Coronary artery (tissue), 2 donors: ENCODE data around the gene ERLIN1.
A peak's percentile ranks its signal among the peaks of the same experiment; 100 is the strongest.

ENCODE experiments used
- DNase-seq: peaks from one replicate; pipeline ENCODE4 v3.0.0-alpha.2; 2017; ENCODE audit warnings: low spot score
- H3K27ac ChIP-seq, 2 donors: fragments of 200-600 bp; sonication (generic); one replicate each; pipeline ENCODE4 v1.5.1; 2016 to 2019
- H3K4me3 ChIP-seq: fragments of 200-600 bp; sonication (generic); 2 replicates; pipeline ENCODE4 v1.5.1; 2016; ENCODE audit warnings: mild to moderate bottlenecking, moderate library complexity
- TF ChIP-seq, protein P1 (sequence below): fragments of 200-600 bp; sonication (generic); IDR thresholded peaks from one replicate; pipeline ENCODE4 v1.5.1; 2019; ENCODE audit warnings: antibody characterized with exemption

ERLIN1 gene

DNA sequence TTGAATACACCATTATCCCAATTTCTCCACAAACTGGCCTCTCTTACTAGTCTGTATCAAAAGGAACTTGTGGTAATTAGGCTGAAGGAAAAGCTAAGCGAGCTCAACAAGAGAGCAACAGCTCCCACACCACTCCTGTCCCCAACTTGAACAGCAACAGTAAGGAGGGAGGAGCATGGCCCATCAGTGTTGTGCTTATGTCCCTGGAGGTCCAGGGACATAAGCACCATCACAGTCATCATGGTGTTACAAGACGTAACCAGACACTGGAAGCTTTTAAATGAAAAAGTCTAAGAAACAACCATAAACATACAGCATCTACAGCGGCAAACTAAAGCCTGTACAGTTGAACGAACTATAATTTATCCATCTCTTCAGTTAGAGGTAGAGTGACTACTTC is 989 bp downstream of the ERLIN1 start:
- Histone ChIP-seq H3K27ac (peak overlapping the region in 1 of 2 donors; percentile 86), H3K4me3 (peak overlapping the region; percentile 97)
- TF ChIP-seq, protein P1, sequence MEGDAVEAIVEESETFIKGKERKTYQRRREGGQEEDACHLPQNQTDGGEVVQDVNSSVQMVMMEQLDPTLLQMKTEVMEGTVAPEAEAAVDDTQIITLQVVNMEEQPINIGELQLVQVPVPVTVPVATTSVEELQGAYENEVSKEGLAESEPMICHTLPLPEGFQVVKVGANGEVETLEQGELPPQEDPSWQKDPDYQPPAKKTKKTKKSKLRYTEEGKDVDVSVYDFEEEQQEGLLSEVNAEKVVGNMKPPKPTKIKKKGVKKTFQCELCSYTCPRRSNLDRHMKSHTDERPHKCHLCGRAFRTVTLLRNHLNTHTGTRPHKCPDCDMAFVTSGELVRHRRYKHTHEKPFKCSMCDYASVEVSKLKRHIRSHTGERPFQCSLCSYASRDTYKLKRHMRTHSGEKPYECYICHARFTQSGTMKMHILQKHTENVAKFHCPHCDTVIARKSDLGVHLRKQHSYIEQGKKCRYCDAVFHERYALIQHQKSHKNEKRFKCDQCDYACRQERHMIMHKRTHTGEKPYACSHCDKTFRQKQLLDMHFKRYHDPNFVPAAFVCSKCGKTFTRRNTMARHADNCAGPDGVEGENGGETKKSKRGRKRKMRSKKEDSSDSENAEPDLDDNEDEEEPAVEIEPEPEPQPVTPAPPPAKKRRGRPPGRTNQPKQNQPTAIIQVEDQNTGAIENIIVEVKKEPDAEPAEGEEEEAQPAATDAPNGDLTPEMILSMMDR: no peak
- no peak for DNase-seq

DNA sequence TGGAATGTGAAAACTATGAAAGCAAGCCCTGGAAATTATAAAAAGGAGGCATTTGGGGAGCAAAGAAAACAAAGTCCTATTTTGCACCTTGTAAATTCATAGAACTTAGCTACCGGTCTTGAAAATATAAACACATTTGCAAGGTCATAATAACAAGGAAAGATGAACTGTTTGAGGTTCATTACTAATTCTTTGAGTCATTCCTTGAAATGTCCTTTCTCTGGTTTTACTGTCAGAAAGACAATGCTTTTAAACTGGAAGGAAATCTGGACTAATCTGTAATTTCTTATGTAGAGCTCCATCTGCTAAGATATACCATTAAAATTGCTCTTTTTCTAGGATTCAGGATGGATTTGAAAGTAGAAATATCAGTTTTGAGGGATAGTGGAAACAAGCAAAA is 1.4 kb downstream of the ERLIN1 start:
- peak overlapping the region; percentile 97 for H3K4me3 ChIP-seq
- peak overlapping the region in 1 of 2 donors; percentile 86 for H3K27ac ChIP-seq
- TF ChIP-seq, protein P1: no peak
- no peak for DNase-seq

DNA sequence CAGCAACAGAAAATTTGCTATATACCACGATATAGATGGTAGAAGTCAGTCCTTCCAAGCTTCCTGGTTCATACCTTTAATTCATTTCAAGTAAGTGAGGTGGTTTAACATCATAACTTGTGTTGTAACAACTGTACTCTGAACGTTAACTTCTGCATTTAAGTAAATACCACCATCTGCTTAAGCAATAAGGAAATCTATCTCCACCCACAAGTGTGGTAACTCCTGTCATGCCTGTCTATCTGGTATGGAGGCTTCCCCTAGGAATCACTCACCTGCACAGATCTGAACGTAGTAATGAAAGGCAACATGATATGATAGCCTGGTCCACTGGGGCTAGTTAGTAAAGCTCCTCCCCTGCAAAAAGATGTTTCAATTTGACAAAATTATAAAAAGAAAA is 2.3 kb downstream of the ERLIN1 start:
- TF ChIP-seq, protein P1: no peak
- no peak overlapping the region for H3K27ac ChIP-seq
- no peak overlapping the region for H3K4me3 ChIP-seq
- DNase-seq: no peak

DNA sequence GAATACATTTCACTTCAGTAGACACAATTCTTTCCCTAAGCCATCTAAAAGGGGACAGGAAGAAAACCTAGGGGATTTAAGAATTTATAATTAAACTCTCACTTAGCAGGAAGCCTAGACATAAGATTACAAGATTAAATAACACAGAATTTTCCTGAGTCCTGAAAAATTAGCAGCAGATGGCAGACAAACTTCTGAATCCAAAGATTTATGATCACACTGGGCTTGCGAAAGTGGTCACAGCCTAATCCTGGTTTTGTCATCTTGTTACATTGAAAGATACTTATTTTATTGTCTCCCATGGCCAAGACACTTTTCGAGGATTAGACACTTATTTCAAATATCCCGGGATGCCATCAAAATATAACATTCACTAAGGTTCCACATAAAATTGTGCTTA is 2.9 kb downstream of the ERLIN1 start:
- no peak overlapping the region for H3K27ac ChIP-seq
- TF ChIP-seq, protein P1: no peak
- H3K4me3 ChIP-seq: no peak overlapping the region
- DNase-seq: no peak

DNA sequence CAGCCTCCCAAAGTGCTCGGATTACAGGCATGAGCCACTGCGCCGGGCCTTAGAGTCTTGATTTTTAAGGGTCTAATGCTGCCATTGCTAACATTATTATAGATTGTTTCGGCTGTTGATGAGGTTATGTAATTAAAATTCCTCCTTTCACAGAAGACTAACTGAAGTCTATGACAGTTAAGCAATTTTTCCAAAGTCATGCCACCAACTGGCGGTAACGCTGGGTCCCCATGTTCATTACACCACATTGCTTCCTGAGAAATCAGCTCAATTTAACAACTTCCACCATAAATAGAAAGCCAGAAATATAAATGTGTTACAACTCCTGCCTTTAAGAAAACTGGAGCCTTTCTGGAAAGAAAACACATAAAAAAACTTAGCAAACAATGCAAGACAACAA is 3.5 kb downstream of the ERLIN1 start:
- H3K4me3 ChIP-seq: no peak overlapping the region
- no peak for DNase-seq
- H3K27ac ChIP-seq: no peak overlapping the region
- TF ChIP-seq, protein P1: no peak

DNA sequence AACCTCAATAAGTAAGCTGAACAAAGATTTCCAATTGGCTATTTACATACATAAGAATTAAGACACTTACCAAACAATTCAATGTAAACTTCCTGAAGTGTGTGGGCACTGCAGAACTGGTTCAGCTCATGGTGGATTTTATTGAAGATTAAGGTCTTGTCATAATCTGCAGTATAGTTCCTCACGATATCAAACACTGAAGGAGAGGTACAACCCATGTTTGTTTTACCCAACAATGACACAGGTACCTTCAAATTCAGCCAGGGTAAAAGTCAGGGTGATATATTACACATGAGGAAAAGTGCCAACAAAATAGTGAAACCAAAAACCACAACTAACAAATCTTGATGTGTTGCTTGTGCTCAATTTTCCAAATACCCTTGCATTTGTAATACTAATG is 10.0 kb downstream of the ERLIN1 start:
- Histone ChIP-seq H3K27ac (no peak overlapping the region), H3K4me3 (no peak overlapping the region)
- DNase-seq: no peak
- TF ChIP-seq, protein P1: no peak

DNA sequence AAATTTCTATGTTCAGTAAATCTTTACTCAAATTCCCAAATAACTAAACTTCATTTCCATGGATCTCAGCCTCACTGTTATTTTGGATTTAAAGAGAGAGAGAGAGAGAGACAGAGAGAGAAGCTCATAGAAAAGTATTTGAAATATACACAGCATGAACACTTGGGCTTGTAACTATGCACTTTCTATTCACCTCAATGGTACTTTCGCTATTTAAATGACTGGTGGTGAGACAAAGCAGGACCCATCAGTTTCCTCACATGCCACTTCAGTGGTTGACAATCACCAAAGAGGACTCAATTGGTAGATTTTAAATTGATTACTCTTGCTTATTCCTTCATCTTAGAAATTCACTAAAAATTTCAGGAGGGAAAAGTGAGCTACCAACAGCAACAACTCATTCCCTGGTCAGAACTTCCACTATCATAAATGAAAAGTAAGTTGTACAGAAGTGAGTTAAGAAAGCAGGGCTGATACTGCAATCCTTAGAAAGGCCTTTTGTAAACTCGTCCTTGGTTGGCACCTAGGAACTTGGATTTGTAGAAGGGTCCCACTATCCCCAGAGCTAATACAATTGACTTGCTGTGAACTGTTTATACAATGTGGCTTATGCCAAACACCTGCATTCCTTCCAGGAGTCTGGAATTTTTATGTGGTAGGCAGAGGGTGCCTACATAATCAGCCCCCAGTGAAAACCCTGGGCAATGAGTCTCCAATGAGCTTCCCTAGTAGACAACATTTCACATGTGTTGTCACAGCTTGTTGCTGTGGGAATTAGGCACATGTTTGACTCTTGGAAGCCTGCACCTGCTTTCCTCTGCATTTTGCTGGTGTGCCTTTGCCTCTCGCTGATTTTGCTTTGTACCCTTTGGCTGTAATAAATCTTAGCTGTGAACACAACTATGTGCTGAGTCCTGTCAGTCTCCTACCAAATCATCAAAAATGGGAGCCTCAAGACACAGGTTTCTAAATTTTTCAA is 10.8 kb downstream of the ERLIN1 start:
- Histone ChIP-seq H3K27ac (no peak overlapping the region), H3K4me3 (no peak overlapping the region)
- no peak for DNase-seq
- TF ChIP-seq, protein P1: no peak
